Suprapubic skin (tissue), 4 donors: ENCODE results near the gene NCAPG2.

Source experiments
- CTCF ChIP-seq, 2 donors: fragments of 200-600 bp in 1 of 2; fragments of 450-650 bp in 1 of 2; sonication (generic) in 1 of 2; IDR thresholded peaks; one replicate each; pipeline ENCODE4 v1.5.1; 2016 to 2019; ENCODE audit warnings: antibody characterized with exemption in 2 of 2, mild to moderate bottlenecking in 1 of 2, moderate library complexity in 1 of 2
- POLR2A ChIP-seq, 2 donors: fragments of 450-650 bp; IDR thresholded peaks; one replicate each; pipeline ENCODE4 v1.6.1; 2017; ENCODE audit warnings: antibody characterized with exemption in 2 of 2, mild to moderate bottlenecking in 2 of 2, moderate library complexity in 2 of 2
- POLR2AphosphoS5 ChIP-seq, 3 donors: sonication (generic); formaldehyde crosslinking; IDR thresholded peaks; one replicate each; pipeline ENCODE4 v1.6.1; 2017; ENCODE audit warnings: antibody characterized with exemption in 3 of 3

GRCh38 chr7:158620839-158621441, 83.7 kb downstream of the NCAPG2 start:
- no peak for TF ChIP-seq POLR2A (IDR thresholded peaks at IDR 0.05)
- no peak for TF ChIP-seq CTCF (IDR thresholded peaks at IDR 0.05)
- no peak for TF ChIP-seq POLR2AphosphoS5 (IDR thresholded peaks at IDR 0.05)
